ENCODE measurements around the gene CNMD.

CNMD gene

GRCh38 chr13:52767949-52768516 is 28.4 kb upstream of the CNMD start:
- DNase-seq (ENCODE audit: low read depth), result no peak
- TF ChIP-seq CTCF (conservative IDR thresholded peaks at IDR 0.05; ENCODE audit: low read depth, low read length), result no peak
- H3K4me3 ChIP-seq (ENCODE audit: low read depth, low read length), result no peak overlapping the region

GRCh38 chr13:52765611-52766390 is 26.2 kb upstream of the CNMD start:
- TF ChIP-seq CTCF (conservative IDR thresholded peaks at IDR 0.05; ENCODE audit: low read depth, low read length), result no peak
- no peak for DNase-seq (ENCODE audit: low read depth)
- no peak overlapping the region for H3K4me3 ChIP-seq (ENCODE audit: low read depth, low read length)

GRCh38 chr13:52760077-52760476 is 20.5 kb upstream of the CNMD start:
- no peak overlapping the region for H3K4me3 ChIP-seq (ENCODE audit: low read depth, low read length)
- TF ChIP-seq CTCF (conservative IDR thresholded peaks at IDR 0.05; ENCODE audit: low read depth, low read length), result no peak
- DNase-seq (ENCODE audit: low read depth), result no peak

GRCh38 chr13:52758114-52758513 is 18.5 kb upstream of the CNMD start:
- DNase-seq (ENCODE audit: low read depth), result no peak
- no peak overlapping the region for H3K4me3 ChIP-seq (ENCODE audit: low read depth, low read length)
- no peak for TF ChIP-seq CTCF (conservative IDR thresholded peaks at IDR 0.05; ENCODE audit: low read depth, low read length)

GRCh38 chr13:52751196-52751595 is 11.6 kb upstream of the CNMD start:
- no peak for TF ChIP-seq CTCF (conservative IDR thresholded peaks at IDR 0.05; ENCODE audit: low read depth, low read length)
- DNase-seq (ENCODE audit: low read depth), result no peak
- H3K4me3 ChIP-seq (ENCODE audit: low read depth, low read length), result no peak overlapping the region

GRCh38 chr13:52750713-52751112 is 11.1 kb upstream of the CNMD start:
- TF ChIP-seq CTCF (conservative IDR thresholded peaks at IDR 0.05; ENCODE audit: low read depth, low read length), result no peak
- H3K4me3 ChIP-seq (ENCODE audit: low read depth, low read length), result no peak overlapping the region
- DNase-seq (ENCODE audit: low read depth), result no peak

GRCh38 chr13:52749419-52749818 is 9.8 kb upstream of the CNMD start:
- TF ChIP-seq CTCF (conservative IDR thresholded peaks at IDR 0.05; ENCODE audit: low read depth, low read length), result no peak
- H3K4me3 ChIP-seq (ENCODE audit: low read depth, low read length), result no peak overlapping the region
- DNase-seq (ENCODE audit: low read depth), result no peak
